ENCODE data around the gene PEX14. TPM values are rescaled to one million over a fixed set of nuclear protein-coding genes. Genes with fewer than 3 reads are reported as not detected.

Gene PEX14
- total and polyA plus RNA-seq, 9 of the 15 experiments (the other 6 are each of a cell fraction or from before 2014, with no cell fraction given): 2.6 to 45.7 (median 22.7) TPM

GRCh38 chr1:10629816-10630571 is 155.2 kb downstream of the PEX14 start:
- intact Hi-C loops (cut with micrococcal nuclease): no loop called here
- no peaks in the 10 kb centered on the region for H3K9me1 ChIP-seq (ENCODE audit: control insufficient read depth, insufficient read depth, low read length)
- H3K36me3 ChIP-seq (ENCODE audit: control insufficient read depth, insufficient read depth, low read length): peaks cover 34% of the 10 kb centered on the region; the same call in 1 of the 3 replicates
- H4K20me1 ChIP-seq (replicated peaks; ENCODE audit: control insufficient read depth, insufficient read depth, low read length): peaks cover 3% of the 10 kb centered on the region; the same call in 1 of the 2 replicates
- no peak overlapping the region for H2AFZ ChIP-seq (ENCODE audit: low read depth, low read length)
- peaks cover 0 to 38% of the 10 kb centered on the region in 2 experiments; a peak in 1 of 5 replicates for H3K4me1 ChIP-seq (replicated peaks in 1 of 2; ENCODE audit: control insufficient read depth in 2 of 2, insufficient read depth in 2 of 2, low read length in 2 of 2)
- CTCF ChIA-PET (ENCODE audit: low intra/inter-chr PET ratio): no interaction called here
- no peak for DNase-seq (ENCODE audit: extremely low read depth in 1 of 4, low spot score in 3 of 4)
- 93% methylated on average over 22 of the region's 36 CpGs for WGBS (ENCODE audit: insufficient coverage, low coverage, missing lambda C conversion rate)
- in situ Hi-C loops (cut with MboI): no loop called here
- BruUV-seq (replicated peaks): no TSS peak
- no peak overlapping the region for H3K4me2 ChIP-seq (ENCODE audit: insufficient read depth, low read length)
- H3K9me3 ChIP-seq (replicated peaks; ENCODE audit: control insufficient read depth, insufficient read depth, low read depth, low read length): no peaks in the 10 kb centered on the region
- no peak overlapping the region for H3K27ac ChIP-seq (ENCODE audit: extremely low read depth, low read depth, low read length)
- ATAC-seq: peak; percentile 24; the same call in 1 of the 3 replicates
- no peaks in the 10 kb centered on the region for H3K27me3 ChIP-seq (ENCODE audit: control insufficient read depth in 2 of 2, insufficient read depth in 2 of 2, low read length in 2 of 2)
- POLR2A ChIA-PET: interaction anchor here (0.6 to 0.8 kb wide), 4 partner anchors 12 to 112 kb away, joined by 3 to 4 read pairs (median 3); no protein-coding TSS in a partner anchor
- H3K9ac ChIP-seq (ENCODE audit: insufficient read depth in 1 of 2, low read depth in 2 of 2, low read length in 2 of 2): peak overlapping the region in 1 of 2 experiments; percentile 12; a peak in 1 of 4 replicates
- H3K4me3 ChIP-seq: no peak overlapping the region
- FAIRE-seq: no peak
- no peaks in the 10 kb centered on the region for H3K79me2 ChIP-seq (ENCODE audit: control insufficient read depth, insufficient read depth, low read length)
- TF ChIP-seq ZFP1 (CRISPR knock-in tag; IDR thresholded peaks at IDR 0.05): no peak
- no peak for TF ChIP-seq RBM17 (IDR thresholded peaks at IDR 0.05; ENCODE audit: borderline replicate concordance, low read depth, low read length)
- TF ChIP-seq, protein P1, sequence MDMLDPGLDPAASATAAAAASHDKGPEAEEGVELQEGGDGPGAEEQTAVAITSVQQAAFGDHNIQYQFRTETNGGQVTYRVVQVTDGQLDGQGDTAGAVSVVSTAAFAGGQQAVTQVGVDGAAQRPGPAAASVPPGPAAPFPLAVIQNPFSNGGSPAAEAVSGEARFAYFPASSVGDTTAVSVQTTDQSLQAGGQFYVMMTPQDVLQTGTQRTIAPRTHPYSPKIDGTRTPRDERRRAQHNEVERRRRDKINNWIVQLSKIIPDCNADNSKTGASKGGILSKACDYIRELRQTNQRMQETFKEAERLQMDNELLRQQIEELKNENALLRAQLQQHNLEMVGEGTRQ (CRISPR knock-in tag; IDR thresholded peaks at IDR 0.05): no peak
- TF ChIP-seq, protein P2, sequence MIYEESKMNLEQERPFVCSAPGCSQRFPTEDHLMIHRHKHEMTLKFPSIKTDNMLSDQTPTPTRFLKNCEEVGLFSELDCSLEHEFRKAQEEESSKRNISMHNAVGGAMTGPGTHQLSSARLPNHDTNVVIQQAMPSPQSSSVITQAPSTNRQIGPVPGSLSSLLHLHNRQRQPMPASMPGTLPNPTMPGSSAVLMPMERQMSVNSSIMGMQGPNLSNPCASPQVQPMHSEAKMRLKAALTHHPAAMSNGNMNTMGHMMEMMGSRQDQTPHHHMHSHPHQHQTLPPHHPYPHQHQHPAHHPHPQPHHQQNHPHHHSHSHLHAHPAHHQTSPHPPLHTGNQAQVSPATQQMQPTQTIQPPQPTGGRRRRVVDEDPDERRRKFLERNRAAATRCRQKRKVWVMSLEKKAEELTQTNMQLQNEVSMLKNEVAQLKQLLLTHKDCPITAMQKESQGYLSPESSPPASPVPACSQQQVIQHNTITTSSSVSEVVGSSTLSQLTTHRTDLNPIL (CRISPR knock-in tag; IDR thresholded peaks at IDR 0.05): no peak
- no peak for TF ChIP-seq MEF2A (IDR thresholded peaks at IDR 0.05; ENCODE audit: control insufficient read depth, low read depth, low read length)
- TF ChIP-seq, protein P3, sequence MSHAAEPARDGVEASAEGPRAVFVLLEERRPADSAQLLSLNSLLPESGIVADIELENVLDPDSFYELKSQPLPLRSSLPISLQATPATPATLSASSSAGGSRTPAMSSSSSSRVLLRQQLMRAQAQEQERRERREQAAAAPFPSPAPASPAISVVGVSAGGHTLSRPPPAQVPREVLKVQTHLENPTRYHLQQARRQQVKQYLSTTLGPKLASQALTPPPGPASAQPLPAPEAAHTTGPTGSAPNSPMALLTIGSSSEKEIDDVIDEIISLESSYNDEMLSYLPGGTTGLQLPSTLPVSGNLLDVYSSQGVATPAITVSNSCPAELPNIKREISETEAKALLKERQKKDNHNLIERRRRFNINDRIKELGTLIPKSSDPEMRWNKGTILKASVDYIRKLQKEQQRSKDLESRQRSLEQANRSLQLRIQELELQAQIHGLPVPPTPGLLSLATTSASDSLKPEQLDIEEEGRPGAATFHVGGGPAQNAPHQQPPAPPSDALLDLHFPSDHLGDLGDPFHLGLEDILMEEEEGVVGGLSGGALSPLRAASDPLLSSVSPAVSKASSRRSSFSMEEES (CRISPR knock-in tag; IDR thresholded peaks at IDR 0.05): no peak
- no peak for TF ChIP-seq ETS1 (conservative IDR thresholded peaks at IDR 0.05; ENCODE audit: control insufficient read depth, low read depth, low read length)
- peak; percentile 93 for TF ChIP-seq ZNF263 (CRISPR knock-in tag; IDR thresholded peaks at IDR 0.05; ENCODE audit: borderline replicate concordance)
- TF ChIP-seq RAD51 (IDR thresholded peaks at IDR 0.05; ENCODE audit: borderline replicate concordance, low read depth): no peak
- TF ChIP-seq EP300 (IDR thresholded peaks at IDR 0.05; ENCODE audit: low read length): no peak
- no peak for TF ChIP-seq NR2C1 (IDR thresholded peaks at IDR 0.05)
- TF ChIP-seq NR2C1 (tag; IDR thresholded peaks at IDR 0.05): no peak
- no peak for TF ChIP-seq YY1 (IDR thresholded peaks at IDR 0.05; ENCODE audit: borderline replicate concordance in 1 of 3, control insufficient read depth in 1 of 3, extremely low read depth in 1 of 3, insufficient read depth in 3 of 3, insufficient read length in 1 of 3, insufficient replicate concordance in 2 of 3, low read depth in 1 of 3, low read length in 2 of 3)
- TF ChIP-seq EP400 (IDR thresholded peaks at IDR 0.05): no peak
- TF ChIP-seq ZNF551 (CRISPR knock-in tag; IDR thresholded peaks at IDR 0.05): no peak
- TF ChIP-seq KLF16 (IDR thresholded peaks at IDR 0.05): no peak
